Trophoblast cell (in vitro differentiated cells and primary cell): ENCODE data around the gene CREBZF.
A peak's percentile ranks its signal among the peaks of the same experiment; 100 is the strongest.

Source experiments
- DNase-seq, 2 donors: peaks; one replicate each; pipeline ENCODE4 v3.0.0-alpha.2; 2016
- H2AFZ ChIP-seq: 2 replicates; pipeline ENCODE4 v1.6.1; 2013; ENCODE audit warnings: low read length, moderate library complexity, mild to moderate bottlenecking; ENCODE audit not compliant: insufficient read depth, poor library complexity
- H2AK5ac ChIP-seq: 2 replicates; pipeline ENCODE4 v1.6.1; 2013; ENCODE audit warnings: mild to moderate bottlenecking, low read length
- H2BK120ac ChIP-seq: 2 replicates; pipeline ENCODE4 v1.6.1; 2013; ENCODE audit warnings: low read length, mild to moderate bottlenecking, moderate library complexity; ENCODE audit not compliant: insufficient read depth, poor library complexity
- H2BK12ac ChIP-seq: 2 replicates; pipeline ENCODE4 v1.6.1; 2013; ENCODE audit warnings: mild to moderate bottlenecking, low read length, moderate library complexity
- H2BK5ac ChIP-seq: 2 replicates; pipeline ENCODE4 v1.6.1; 2013; ENCODE audit warnings: low read length, low read depth, moderate library complexity, mild to moderate bottlenecking; ENCODE audit not compliant: poor library complexity
- H3K14ac ChIP-seq: 2 replicates; pipeline ENCODE4 v1.6.1; 2013; ENCODE audit warnings: mild to moderate bottlenecking, low read length
- H3K18ac ChIP-seq: 2 replicates; pipeline ENCODE4 v1.6.1; 2013; ENCODE audit warnings: mild to moderate bottlenecking, low read length
- H3K23ac ChIP-seq: 2 replicates; pipeline ENCODE4 v1.6.1; 2013; ENCODE audit warnings: low read length
- H3K27ac ChIP-seq: 2 replicates; pipeline ENCODE4 v1.5.1; 2013; ENCODE audit warnings: low read depth, mild to moderate bottlenecking, inconsistent platforms, low read length, moderate library complexity
- H3K27me3 ChIP-seq: 2 replicates; pipeline ENCODE4 v1.6.1; 2013; ENCODE audit warnings: inconsistent platforms, mild to moderate bottlenecking, low read length, moderate library complexity; ENCODE audit not compliant: insufficient read depth
- H3K36me3 ChIP-seq, 2 experiments: 1 replicate in 1 of 2; 2 replicates in 1 of 2; pipeline ENCODE4 v1.6.1; 2013; ENCODE audit warnings: low read length in 2 of 2, mild to moderate bottlenecking in 2 of 2, moderate library complexity in 1 of 2; ENCODE audit not compliant: insufficient read depth in 2 of 2, control insufficient read depth in 1 of 2
- H3K4ac ChIP-seq: 2 replicates; pipeline ENCODE4 v1.6.1; 2013; ENCODE audit warnings: low read depth, mild to moderate bottlenecking, low read length, moderate library complexity
- H3K4me1 ChIP-seq, 2 experiments: 1 replicate in 1 of 2; 2 replicates in 1 of 2; pipeline ENCODE4 v1.6.1; 2013; ENCODE audit warnings: low read length in 2 of 2, mild to moderate bottlenecking in 2 of 2, moderate library complexity in 1 of 2; ENCODE audit not compliant: insufficient read depth in 2 of 2, control insufficient read depth in 1 of 2
- H3K4me2 ChIP-seq: 2 replicates; pipeline ENCODE4 v1.6.1; 2013; ENCODE audit warnings: inconsistent platforms, mild to moderate bottlenecking, low read length, moderate library complexity
- H3K4me3 ChIP-seq: 2 replicates; pipeline ENCODE4 v1.5.1; 2013; ENCODE audit warnings: mild to moderate bottlenecking, low read depth, low read length, inconsistent platforms
- H3K79me1 ChIP-seq: one replicate; pipeline ENCODE4 v1.6.1; 2013; ENCODE audit warnings: low read length
- H3K79me2 ChIP-seq: 2 replicates; pipeline ENCODE4 v1.6.1; 2013; ENCODE audit warnings: low read length, mild to moderate bottlenecking; ENCODE audit not compliant: control insufficient read depth, insufficient read depth, poor library complexity
- H3K9ac ChIP-seq: 2 replicates; pipeline ENCODE4 v1.6.1; 2013; ENCODE audit warnings: mild to moderate bottlenecking, low read length
- H3K9me3 ChIP-seq: 2 replicates; pipeline ENCODE4 v1.6.1; 2013; ENCODE audit warnings: low read depth, mild to moderate bottlenecking, control low read depth, inconsistent platforms, low read length; ENCODE audit not compliant: insufficient read depth
- H4K12ac ChIP-seq: 2 replicates; pipeline ENCODE4 v1.6.1; 2013; ENCODE audit warnings: low read depth, mild to moderate bottlenecking, low read length, moderate library complexity
- H4K8ac ChIP-seq: 2 replicates; pipeline ENCODE4 v1.6.1; 2013; ENCODE audit warnings: low read depth, mild to moderate bottlenecking, low read length, moderate library complexity
- H4K91ac ChIP-seq: one replicate; pipeline ENCODE4 v1.6.1; 2013; ENCODE audit warnings: low read depth, mild to moderate bottlenecking, low read length, moderate library complexity
- WGBS: extraction: QIAGEN DNeasy Blood & Tissue Kit; methylation state at CpG from one replicate; pipeline ENCODE4 v1.1.7; 2013; ENCODE audit warnings: missing lambda C conversion rate; ENCODE audit not compliant: insufficient read length, insufficient coverage; ENCODE audit errors: extremely low coverage; 5-methylcytosine and 5-hydroxymethylcytosine counted together

Gene CREBZF

GRCh38 chr11:85627332-85627997, 37.5 kb downstream of the CREBZF start, which contains the start of gene DLG2:
DLG2 (minus strand) TSS chr11:85627344.
- peaks cover 2% of the 10 kb centered on the region for H3K79me2 ChIP-seq
- peak within 1 kb of the TSS; percentile 99 for H2AFZ ChIP-seq
- no peak within 1 kb of the TSS for H2BK12ac ChIP-seq
- no CpG with 5 or more reads among the region's 23 CpGs for WGBS
- no peaks in the 10 kb centered on the region for H3K9me3 ChIP-seq
- peak within 1 kb of the TSS; percentile 52 for H2BK120ac ChIP-seq
- H3K4me3 ChIP-seq = peak within 1 kb of the TSS; percentile 75
- H2BK5ac ChIP-seq = peak within 1 kb of the TSS; percentile 36
- peak within 1 kb of the TSS; percentile 81 for H3K18ac ChIP-seq
- peak within 1 kb of the TSS; percentile 61 for H4K12ac ChIP-seq
- H3K4me1 ChIP-seq = peaks cover 0 to 4% of the 10 kb centered on the region in 2 experiments
- no peak within 1 kb of the TSS for H3K4ac ChIP-seq
- H4K8ac ChIP-seq = peak within 1 kb of the TSS; percentile 73
- H4K91ac ChIP-seq = peak within 1 kb of the TSS; percentile 74
- peaks cover 2 to 4% of the 10 kb centered on the region in 2 experiments for H3K36me3 ChIP-seq
- no peak within 1 kb of the TSS for H2AK5ac ChIP-seq
- peak within 1 kb of the TSS; percentile 37 for H3K27ac ChIP-seq
- H3K4me2 ChIP-seq = peak within 1 kb of the TSS; percentile 93
- peak within 1 kb of the TSS; percentile 74 for H3K14ac ChIP-seq
- no peaks in the 10 kb centered on the region for H3K27me3 ChIP-seq
- H3K79me1 ChIP-seq = peaks cover 7% of the 10 kb centered on the region
- H3K23ac ChIP-seq = no peak within 1 kb of the TSS
- peak within 1 kb of the TSS; percentile 46 for H3K9ac ChIP-seq
- peak in 1 of 2 donors; percentile 27 for DNase-seq

DNA sequence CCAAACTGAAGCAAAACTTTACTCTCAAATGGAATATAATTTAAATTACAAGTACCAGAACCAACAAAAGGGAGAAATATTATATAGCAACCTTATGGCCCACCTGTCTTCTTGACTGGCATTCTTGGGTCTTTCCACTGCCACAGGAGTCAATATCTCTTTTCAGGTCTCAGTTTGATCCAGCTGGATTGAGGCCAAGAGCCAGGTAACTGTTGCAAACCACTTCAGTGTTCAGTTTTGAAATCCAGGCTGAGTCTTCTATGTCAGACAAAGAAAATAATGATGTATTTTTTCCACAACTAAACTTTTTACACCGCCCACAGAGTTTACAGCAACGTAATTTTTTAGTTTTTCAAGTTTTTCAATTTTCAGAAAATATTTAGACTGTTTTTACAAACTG, 38.4 kb downstream of the CREBZF start:
- Histone ChIP-seq H3K18ac (no peak overlapping the region), H3K9me3 (no peaks in the 10 kb centered on the region), H4K8ac (no peak overlapping the region), H4K12ac (no peak overlapping the region), H2BK12ac (no peak overlapping the region), H3K79me2 (peaks cover 2% of the 10 kb centered on the region), H3K79me1 (peaks cover 7% of the 10 kb centered on the region), H2AFZ (no peak overlapping the region), H3K27me3 (no peaks in the 10 kb centered on the region), H3K4me3 (no peak overlapping the region), H2BK5ac (no peak overlapping the region), H3K23ac (no peak overlapping the region), H2BK120ac (no peak overlapping the region), H3K14ac (no peak overlapping the region), H3K4me2 (no peak overlapping the region), H2AK5ac (no peak overlapping the region), H3K4me1 (peaks cover 0 to 4% of the 10 kb centered on the region in 2 experiments), H3K4ac (no peak overlapping the region), H3K36me3 (peaks cover 2 to 4% of the 10 kb centered on the region in 2 experiments), H4K91ac (no peak overlapping the region), H3K9ac (no peak overlapping the region), H3K27ac (no peak overlapping the region)
- no CpG with 5 or more reads among the region's 2 CpGs for WGBS
- DNase-seq = no peak

DNA sequence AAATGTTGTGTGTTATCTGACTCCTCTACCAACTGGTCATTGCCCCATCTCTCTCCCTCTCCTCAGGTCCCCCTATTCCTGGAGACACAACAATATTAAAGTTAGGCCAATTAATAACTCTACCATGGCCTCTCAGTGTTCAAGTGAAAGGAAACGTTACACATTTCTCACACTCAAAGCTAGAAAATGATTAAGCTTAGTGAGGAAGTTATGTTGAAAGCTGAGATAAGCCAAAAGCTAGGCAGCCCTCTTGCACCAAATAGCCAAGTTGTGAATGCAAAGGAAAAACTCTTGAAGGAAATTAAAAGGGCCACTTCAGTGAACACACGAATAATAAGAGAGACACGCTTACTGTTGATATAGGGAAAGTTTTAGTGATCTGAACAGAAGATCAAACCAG, 44.7 kb downstream of the CREBZF start:
- Histone ChIP-seq H3K4me2 (no peak overlapping the region), H3K79me1 (no peaks in the 10 kb centered on the region), H3K79me2 (no peaks in the 10 kb centered on the region), H4K12ac (no peak overlapping the region), H3K9me3 (no peaks in the 10 kb centered on the region), H3K9ac (no peak overlapping the region), H2BK120ac (no peak overlapping the region), H2AFZ (no peak overlapping the region), H4K8ac (no peak overlapping the region), H3K4ac (no peak overlapping the region), H3K36me3 (no peaks in the 10 kb centered on the region), H3K4me1 (no peaks in the 10 kb centered on the region), H2AK5ac (no peak overlapping the region), H2BK12ac (no peak overlapping the region), H3K14ac (no peak overlapping the region), H4K91ac (no peak overlapping the region), H3K4me3 (no peak overlapping the region), H3K18ac (no peak overlapping the region), H2BK5ac (no peak overlapping the region), H3K27ac (no peak overlapping the region), H3K23ac (no peak overlapping the region), H3K27me3 (no peaks in the 10 kb centered on the region)
- no peak for DNase-seq
- no CpG with 5 or more reads among the region's 3 CpGs for WGBS

DNA sequence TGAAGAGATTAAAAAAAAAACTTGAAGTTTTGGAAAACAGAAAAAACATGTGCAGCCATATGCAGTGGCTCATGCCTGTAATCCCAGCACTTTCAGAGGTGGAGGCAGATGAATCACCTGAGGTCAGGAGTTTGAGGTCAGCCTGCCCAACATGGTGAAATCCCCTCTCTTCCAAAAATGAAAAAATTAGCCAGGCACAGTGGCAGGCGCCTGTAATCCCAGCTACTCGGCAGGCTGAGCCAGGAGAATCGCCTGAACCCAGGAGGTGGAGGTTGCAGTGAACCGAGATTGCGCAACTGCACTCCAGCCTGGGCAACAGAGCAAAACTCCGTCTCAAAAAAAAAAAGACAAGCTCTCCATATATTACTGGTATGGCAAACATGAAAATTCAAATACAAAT, 45.4 kb downstream of the CREBZF start:
- Histone ChIP-seq H3K79me1 (no peaks in the 10 kb centered on the region), H3K18ac (no peak overlapping the region), H3K9me3 (no peaks in the 10 kb centered on the region), H2AFZ (no peak overlapping the region), H3K4me2 (no peak overlapping the region), H3K4me1 (no peaks in the 10 kb centered on the region), H2BK120ac (no peak overlapping the region), H3K79me2 (no peaks in the 10 kb centered on the region), H3K9ac (no peak overlapping the region), H3K14ac (no peak overlapping the region), H3K23ac (no peak overlapping the region), H2BK5ac (no peak overlapping the region), H4K8ac (no peak overlapping the region), H2BK12ac (no peak overlapping the region), H3K4ac (no peak overlapping the region), H4K91ac (no peak overlapping the region), H3K4me3 (no peak overlapping the region), H2AK5ac (no peak overlapping the region), H3K27me3 (no peaks in the 10 kb centered on the region), H3K27ac (no peak overlapping the region), H3K36me3 (no peaks in the 10 kb centered on the region), H4K12ac (no peak overlapping the region)
- DNase-seq = no peak
- no CpG with 5 or more reads among the region's 6 CpGs for WGBS
